B cell (primary cell): ENCODE data around the gene OXCT1.

Source experiments
- EZH2 ChIP-seq: IDR thresholded peaks from 2 replicates; pipeline ENCODE4 v1.6.1; 2012; ENCODE audit warnings: borderline replicate concordance, low read depth, mild to moderate bottlenecking, moderate library complexity, low read length; ENCODE audit not compliant: insufficient read depth, poor library complexity, severe bottlenecking
- TF ChIP-seq, protein P1 (sequence below): fragments of 200-600 bp; IDR thresholded peaks from one replicate; pipeline ENCODE4 v1.8.0; 2022; ENCODE audit warnings: antibody characterized with exemption, mild to moderate bottlenecking

DNA sequence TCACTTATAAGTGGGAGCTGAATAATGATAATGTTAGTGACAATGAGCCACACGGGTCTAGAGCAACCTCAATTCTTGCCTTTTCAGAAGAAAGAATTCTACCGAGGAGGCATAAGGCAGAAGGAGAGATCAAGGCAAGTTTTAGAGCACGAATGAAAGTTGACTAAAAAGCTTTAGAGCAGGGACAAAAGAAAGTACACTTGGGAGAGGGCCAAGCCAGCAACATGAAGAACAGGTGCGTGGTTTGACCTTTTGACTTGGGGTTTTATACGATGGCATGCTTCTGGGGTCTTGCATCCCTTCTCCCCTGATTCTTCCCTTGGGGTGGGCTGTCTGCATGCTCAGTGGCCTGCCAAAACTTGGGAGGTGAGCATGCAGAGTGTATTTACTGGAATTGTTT, 12.5 kb upstream of the OXCT1 start:
- no peak for TF ChIP-seq EZH2
- TF ChIP-seq, protein P1, sequence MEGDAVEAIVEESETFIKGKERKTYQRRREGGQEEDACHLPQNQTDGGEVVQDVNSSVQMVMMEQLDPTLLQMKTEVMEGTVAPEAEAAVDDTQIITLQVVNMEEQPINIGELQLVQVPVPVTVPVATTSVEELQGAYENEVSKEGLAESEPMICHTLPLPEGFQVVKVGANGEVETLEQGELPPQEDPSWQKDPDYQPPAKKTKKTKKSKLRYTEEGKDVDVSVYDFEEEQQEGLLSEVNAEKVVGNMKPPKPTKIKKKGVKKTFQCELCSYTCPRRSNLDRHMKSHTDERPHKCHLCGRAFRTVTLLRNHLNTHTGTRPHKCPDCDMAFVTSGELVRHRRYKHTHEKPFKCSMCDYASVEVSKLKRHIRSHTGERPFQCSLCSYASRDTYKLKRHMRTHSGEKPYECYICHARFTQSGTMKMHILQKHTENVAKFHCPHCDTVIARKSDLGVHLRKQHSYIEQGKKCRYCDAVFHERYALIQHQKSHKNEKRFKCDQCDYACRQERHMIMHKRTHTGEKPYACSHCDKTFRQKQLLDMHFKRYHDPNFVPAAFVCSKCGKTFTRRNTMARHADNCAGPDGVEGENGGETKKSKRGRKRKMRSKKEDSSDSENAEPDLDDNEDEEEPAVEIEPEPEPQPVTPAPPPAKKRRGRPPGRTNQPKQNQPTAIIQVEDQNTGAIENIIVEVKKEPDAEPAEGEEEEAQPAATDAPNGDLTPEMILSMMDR, result no peak
